DOHH2 (cell line): ENCODE results near the gene MIEF1.

Experiments used
- H3F3A ChIP-seq: fragments of 200-600 bp; sonication (generic), shearing (Covaris generic); 2 replicates; pipeline ENCODE4 v1.6.0; 2016; ENCODE audit warnings: antibody characterized with exemption, mild to moderate bottlenecking; ENCODE audit not compliant: control insufficient read depth, insufficient read depth
- H3K27ac ChIP-seq: fragments of 200-600 bp; sonication (generic); 2 replicates; pipeline ENCODE4 v1.5.1; 2014; ENCODE audit warnings: low read depth, mild to moderate bottlenecking, low read length, moderate library complexity
- H3K27me3 ChIP-seq: fragments of 200-600 bp; sonication (generic); 2 replicates; pipeline ENCODE4 v1.6.1; 2014; ENCODE audit warnings: mild to moderate bottlenecking, low read length, mixed read lengths; ENCODE audit not compliant: control insufficient read depth
- H3K36me3 ChIP-seq: fragments of 200-600 bp; sonication (generic); 2 replicates; pipeline ENCODE4 v1.6.1; 2014; ENCODE audit warnings: mild to moderate bottlenecking, low read length, moderate library complexity, mixed read lengths; ENCODE audit not compliant: control insufficient read depth
- H3K4me1 ChIP-seq: fragments of 200-600 bp; sonication (generic); 2 replicates; pipeline ENCODE4 v1.6.1; 2014; ENCODE audit warnings: mild to moderate bottlenecking, low read length, mixed read lengths; ENCODE audit not compliant: control insufficient read depth
- H3K4me2 ChIP-seq: fragments of 200-600 bp; sonication (generic); 2 replicates; pipeline ENCODE4 v1.6.0; 2014; ENCODE audit warnings: mild to moderate bottlenecking, low read length, moderate library complexity
- H3K4me3 ChIP-seq: fragments of 200-600 bp; sonication (generic); 2 replicates; pipeline ENCODE4 v1.5.1; 2014; ENCODE audit warnings: mild to moderate bottlenecking, low read length, mixed read lengths
- H3K79me2 ChIP-seq: fragments of 200-600 bp; sonication (generic); 2 replicates; pipeline ENCODE4 v1.6.1; 2014; ENCODE audit warnings: mild to moderate bottlenecking, low read length, mixed read lengths; ENCODE audit not compliant: control insufficient read depth
- H3K9me2 ChIP-seq: fragments of 200-600 bp; sonication (generic); replicated peaks from 2 replicates; pipeline ENCODE4 v1.6.1; 2014; ENCODE audit warnings: mild to moderate bottlenecking, low read length, mixed read lengths; ENCODE audit not compliant: control insufficient read depth
- H3K9me3 ChIP-seq: fragments of 200-600 bp; sonication (generic); 2 replicates; pipeline ENCODE4 v1.6.1; 2014; ENCODE audit warnings: antibody characterized with exemption, low read length, mixed read lengths; ENCODE audit not compliant: control insufficient read depth, insufficient read depth
- H4K20me1 ChIP-seq: fragments of 200-600 bp; sonication (generic); 2 replicates; pipeline ENCODE4 v1.6.0; 2014; ENCODE audit warnings: low read depth, mild to moderate bottlenecking, antibody characterized with exemption, low read length, moderate library complexity; ENCODE audit not compliant: control insufficient read depth, insufficient read depth
- CTCF ChIP-seq: fragments of 200-600 bp; sonication (generic); IDR thresholded peaks from one replicate; pipeline ENCODE4 v1.5.1; 2014; ENCODE audit warnings: antibody characterized with exemption, mild to moderate bottlenecking, low read depth, low read length; ENCODE audit not compliant: poor library complexity, severe bottlenecking
- EZH2phosphoT487 ChIP-seq: fragments of 200-600 bp; sonication (generic); IDR thresholded peaks from 2 replicates; pipeline ENCODE4 v1.6.1; 2017; ENCODE audit warnings: borderline replicate concordance, mild to moderate bottlenecking, antibody characterized with exemption, low read length, moderate library complexity, mixed read lengths

The MIEF1 gene

GRCh38 chr22:39545386-39546365, 43.6 kb downstream of the MIEF1 start:
- H3K4me3 ChIP-seq, result no peak overlapping the region
- H3F3A ChIP-seq, result no peaks in the 10 kb centered on the region
- no peak overlapping the region for H3K27ac ChIP-seq
- no peaks in the 10 kb centered on the region for H3K36me3 ChIP-seq
- H3K27me3 ChIP-seq, result peaks cover 5% of the 10 kb centered on the region; the same call in 1 of the 2 replicates
- no peaks in the 10 kb centered on the region for H3K9me3 ChIP-seq
- peaks cover 4% of the 10 kb centered on the region; the same call in 1 of the 2 replicates for H3K4me1 ChIP-seq
- no peaks in the 10 kb centered on the region for H3K9me2 ChIP-seq
- H3K4me2 ChIP-seq, result no peak overlapping the region
- no peaks in the 10 kb centered on the region for H4K20me1 ChIP-seq
- TF ChIP-seq CTCF, result no peak
- TF ChIP-seq EZH2phosphoT487, result no peak
- no peaks in the 10 kb centered on the region for H3K79me2 ChIP-seq

- no peak for TF ChIP-seq CTCF
- no peak for TF ChIP-seq EZH2phosphoT487
- no peaks in the 10 kb centered on the region for H3K79me2 ChIP-seq
- H3K36me3 ChIP-seq, result no peaks in the 10 kb centered on the region
- no peaks in the 10 kb centered on the region for H3K9me3 ChIP-seq
- H3K9me2 ChIP-seq, result no peaks in the 10 kb centered on the region
- no peak overlapping the region for H3K27ac ChIP-seq
- H3K27me3 ChIP-seq, result peaks cover 13% of the 10 kb centered on the region
- no peak overlapping the region for H3K4me2 ChIP-seq
- H3F3A ChIP-seq, result no peaks in the 10 kb centered on the region
- peaks cover 4% of the 10 kb centered on the region; the same call in 1 of the 2 replicates for H3K4me1 ChIP-seq
- H3K4me3 ChIP-seq, result no peak overlapping the region
- no peaks in the 10 kb centered on the region for H4K20me1 ChIP-seq
These were observed 44.9 kb downstream of the MIEF1 start for GRCh38 chr22:39546889-39547586.

GRCh38 chr22:39547587-39547947, 45.5 kb downstream of the MIEF1 start:
- Histone ChIP-seq H3K36me3 (no peaks in the 10 kb centered on the region), H3K9me2 (no peaks in the 10 kb centered on the region), H3K9me3 (no peaks in the 10 kb centered on the region), H3K27me3 (peaks cover 14% of the 10 kb centered on the region), H3K27ac (no peak overlapping the region), H3K79me2 (no peaks in the 10 kb centered on the region), H4K20me1 (no peaks in the 10 kb centered on the region), H3F3A (no peaks in the 10 kb centered on the region), H3K4me3 (no peak overlapping the region), H3K4me1 (peaks cover 4% of the 10 kb centered on the region; the same call in 1 of the 2 replicates), H3K4me2 (no peak overlapping the region)
- no peak for TF ChIP-seq EZH2phosphoT487
- no peak for TF ChIP-seq CTCF
